Peyer's patch (tissue), 4 donors: ENCODE data around the gene EN2. TPM values are rescaled to one million over a fixed set of nuclear protein-coding genes. Genes with fewer than 3 reads are reported as not detected.

ENCODE experiments used
- DNase-seq, 3 donors: peaks; one replicate each; pipeline ENCODE4 v3.0.0-alpha.2; 2017 to 2019
- H3K27ac ChIP-seq, 4 donors: fragments of 200-600 bp; sonication (generic); one replicate each; pipeline ENCODE4 v1.5.1; 2016 to 2019
- H3K27me3 ChIP-seq, 2 donors: fragments of 200-600 bp; sonication (generic); one replicate each; pipeline ENCODE4 v1.5.1; 2019
- H3K36me3 ChIP-seq, 3 donors: fragments of 200-600 bp; sonication (generic); one replicate each; pipeline ENCODE4 v1.5.1; 2016 to 2019
- H3K4me1 ChIP-seq, 4 donors: fragments of 200-600 bp; sonication (generic); one replicate each; pipeline ENCODE4 v1.5.1; 2016 to 2019
- H3K4me3 ChIP-seq, 4 donors: fragments of 200-600 bp; sonication (generic); 1 replicate in 3 of 4; 2 replicates in 1 of 4; pipeline ENCODE4 v1.5.1; 2016 to 2019; ENCODE audit warnings: mild to moderate bottlenecking in 1 of 4
- H3K9me3 ChIP-seq, 4 donors: fragments of 200-600 bp; sonication (generic); one replicate each; pipeline ENCODE4 v1.5.1; 2016 to 2019; ENCODE audit warnings: mild to moderate bottlenecking in 1 of 4
- CTCF ChIP-seq, 6 experiments: fragments of 450-650 bp in 4 of 6; fragments of 200-600 bp in 2 of 6; sonication (generic) in 1 of 6; IDR thresholded peaks; one replicate each; pipeline ENCODE4 v1.5.1; 2017 to 2019; ENCODE audit warnings: antibody characterized with exemption in 6 of 6, mild to moderate bottlenecking in 3 of 6, moderate library complexity in 1 of 6
- POLR2A ChIP-seq, 2 donors: fragments of 450-650 bp; IDR thresholded peaks; one replicate each; pipeline ENCODE4 v1.5.1; 2017; ENCODE audit warnings: antibody characterized with exemption in 2 of 2, mild to moderate bottlenecking in 2 of 2, moderate library complexity in 2 of 2
- total RNA-seq, 4 donors: library from RNA; depleted of rRNA; stranded (reverse); fragments of >200 nt; gene quantifications; one replicate each; pipeline ENCODE4 v1.1.0, GENCODE V29; 2016

EN2 gene
- total RNA-seq: not detected

DNA sequence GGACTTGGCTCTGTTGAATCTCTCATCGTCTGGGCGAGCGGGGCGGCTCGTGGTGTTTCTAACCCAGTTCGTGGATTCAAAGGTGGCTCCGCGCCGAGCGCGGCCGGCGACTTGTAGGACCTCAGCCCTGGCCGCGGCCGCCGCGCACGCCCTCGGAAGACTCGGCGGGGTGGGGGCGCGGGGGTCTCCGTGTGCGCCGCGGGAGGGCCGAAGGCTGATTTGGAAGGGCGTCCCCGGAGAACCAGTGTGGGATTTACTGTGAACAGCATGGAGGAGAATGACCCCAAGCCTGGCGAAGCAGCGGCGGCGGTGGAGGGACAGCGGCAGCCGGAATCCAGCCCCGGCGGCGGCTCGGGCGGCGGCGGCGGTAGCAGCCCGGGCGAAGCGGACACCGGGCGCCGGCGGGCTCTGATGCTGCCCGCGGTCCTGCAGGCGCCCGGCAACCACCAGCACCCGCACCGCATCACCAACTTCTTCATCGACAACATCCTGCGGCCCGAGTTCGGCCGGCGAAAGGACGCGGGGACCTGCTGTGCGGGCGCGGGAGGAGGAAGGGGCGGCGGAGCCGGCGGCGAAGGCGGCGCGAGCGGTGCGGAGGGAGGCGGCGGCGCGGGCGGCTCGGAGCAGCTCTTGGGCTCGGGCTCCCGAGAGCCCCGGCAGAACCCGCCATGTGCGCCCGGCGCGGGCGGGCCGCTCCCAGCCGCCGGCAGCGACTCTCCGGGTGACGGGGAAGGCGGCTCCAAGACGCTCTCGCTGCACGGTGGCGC is at the start of gene EN2:
Gene EN2, plus strand, starts transcription at position 19 of the 767 bp plus-strand sequence. Its CDS starts 249 bp downstream, at position 268.
- Histone ChIP-seq H3K27me3 (peaks cover 0 to 89% of the 10 kb centered on the region in 2 donors), H3K27ac (no peak within 1 kb of the TSS), H3K4me3 (peak within 1 kb of the TSS; percentile 27 to 53 (median 43)), H3K36me3 (no peaks in the 10 kb centered on the region), H3K4me1 (peaks cover 0 to 39% (median 6%) of the 10 kb centered on the region in 4 donors), H3K9me3 (no peaks in the 10 kb centered on the region)
- no peak for TF ChIP-seq POLR2A (IDR thresholded peaks at IDR 0.05)
- no peak for TF ChIP-seq CTCF (IDR thresholded peaks at IDR 0.05)
- peak in 1 of 3 donors; percentile 49 for DNase-seq

GRCh38 chr7:155408651-155409586 is 49.0 kb upstream of the EN2 start:
- DNase-seq: no peak
- no peaks in the 10 kb centered on the region for H3K36me3 ChIP-seq
- TF ChIP-seq POLR2A (IDR thresholded peaks at IDR 0.05): no peak
- TF ChIP-seq CTCF (IDR thresholded peaks at IDR 0.05): no peak
- H3K4me1 ChIP-seq: no peaks in the 10 kb centered on the region
- H3K4me3 ChIP-seq: no peak overlapping the region
- no peaks in the 10 kb centered on the region for H3K9me3 ChIP-seq
- no peaks in the 10 kb centered on the region for H3K27me3 ChIP-seq
- H3K27ac ChIP-seq: no peak overlapping the region

DNA sequence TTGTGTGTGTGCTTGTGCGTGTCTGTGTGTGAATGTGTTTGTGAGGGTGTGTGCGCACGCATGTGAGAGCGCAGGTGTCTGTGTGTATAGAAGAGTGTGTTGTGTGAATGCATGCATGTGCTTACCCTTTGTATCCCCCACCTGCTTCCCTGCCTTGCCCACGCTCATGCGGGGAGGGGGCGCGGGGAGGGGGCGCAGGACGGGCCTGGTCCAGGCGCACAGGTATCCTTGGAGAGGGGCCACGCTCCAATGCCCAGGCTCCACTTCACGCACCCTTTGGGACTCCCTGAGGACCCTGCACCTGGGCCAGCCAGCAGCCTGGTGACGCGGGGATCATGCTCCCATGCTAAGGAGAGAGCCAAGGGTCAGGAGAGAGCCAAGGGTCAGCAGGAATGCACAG is 47.9 kb upstream of the EN2 start:
- no peak for TF ChIP-seq CTCF (IDR thresholded peaks at IDR 0.05)
- no peak for TF ChIP-seq POLR2A (IDR thresholded peaks at IDR 0.05)
- no peaks in the 10 kb centered on the region for H3K36me3 ChIP-seq
- H3K4me3 ChIP-seq: no peak overlapping the region
- H3K27me3 ChIP-seq: no peaks in the 10 kb centered on the region
- H3K27ac ChIP-seq: no peak overlapping the region
- H3K4me1 ChIP-seq: no peaks in the 10 kb centered on the region
- H3K9me3 ChIP-seq: no peaks in the 10 kb centered on the region
- no peak for DNase-seq

DNA sequence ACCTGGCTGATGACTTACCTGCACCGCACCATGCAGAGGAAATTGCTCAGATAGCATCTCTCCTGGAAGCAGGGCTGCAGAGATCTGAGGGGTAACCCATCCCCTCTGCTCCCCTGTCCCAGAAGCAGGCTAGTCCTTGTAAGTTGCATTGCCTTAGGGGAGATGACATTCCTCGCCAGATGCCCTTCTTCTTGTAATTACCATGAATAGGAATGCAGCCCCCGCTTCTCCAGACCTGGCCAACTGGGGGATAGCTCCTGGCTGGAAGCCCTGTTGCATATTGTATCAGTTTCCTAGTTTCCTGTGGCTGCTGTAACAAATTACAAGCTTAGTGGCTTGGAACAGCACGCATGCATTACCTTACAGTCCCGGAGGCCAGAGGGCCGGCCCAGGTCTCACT is 47.5 kb upstream of the EN2 start:
- no peak for DNase-seq
- Histone ChIP-seq H3K9me3 (no peaks in the 10 kb centered on the region), H3K27me3 (no peaks in the 10 kb centered on the region), H3K36me3 (no peaks in the 10 kb centered on the region), H3K27ac (no peak overlapping the region), H3K4me1 (no peaks in the 10 kb centered on the region), H3K4me3 (no peak overlapping the region)
- TF ChIP-seq POLR2A (IDR thresholded peaks at IDR 0.05) (no peak), CTCF (IDR thresholded peaks at IDR 0.05) (no peak)

DNA sequence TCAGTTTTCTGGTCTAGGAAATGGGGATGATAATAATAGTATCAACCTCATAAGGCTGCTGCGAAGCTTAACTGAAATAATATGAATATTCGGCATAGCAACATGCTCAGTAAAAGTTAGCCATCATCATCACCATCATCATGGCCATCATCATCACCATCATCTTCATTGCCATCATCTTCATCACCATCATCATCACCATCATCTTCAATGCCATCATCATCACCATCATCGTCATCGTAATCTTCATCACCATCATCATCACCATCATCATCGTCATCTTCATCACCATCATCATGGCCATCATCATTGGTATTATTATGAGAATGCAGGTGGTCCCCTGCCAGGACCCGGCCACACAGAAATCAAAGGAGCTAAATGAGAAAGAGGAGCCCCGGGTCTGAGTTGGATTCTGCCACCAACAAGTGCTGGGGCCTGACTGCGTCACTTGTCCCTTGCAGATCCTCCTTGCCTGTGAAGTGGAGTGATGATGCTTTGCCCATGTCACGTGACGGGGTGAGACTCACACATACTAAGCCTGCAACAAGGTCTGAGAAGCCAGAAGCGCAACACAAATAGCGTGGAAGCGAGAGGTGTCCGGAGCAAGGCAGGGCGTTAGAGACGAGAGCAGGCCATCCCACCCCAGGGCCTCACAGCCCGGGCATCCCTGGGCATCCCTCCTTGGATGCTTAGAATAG is 46.1 kb upstream of the EN2 start:
- Histone ChIP-seq H3K27me3 (no peaks in the 10 kb centered on the region), H3K4me3 (no peak overlapping the region), H3K27ac (no peak overlapping the region), H3K36me3 (no peaks in the 10 kb centered on the region), H3K4me1 (no peaks in the 10 kb centered on the region), H3K9me3 (no peaks in the 10 kb centered on the region)
- TF ChIP-seq POLR2A (IDR thresholded peaks at IDR 0.05) (no peak), CTCF (IDR thresholded peaks at IDR 0.05) (no peak)
- DNase-seq: no peak
